NT2/D1 (cell line): Measurements from ENCODE around the gene MAVS.

Experiments used
- SUZ12 ChIP-seq: IDR thresholded peaks from 2 replicates; pipeline ENCODE4 v1.6.1; 2011; ENCODE audit not compliant: insufficient read length, insufficient read depth; ENCODE audit errors: extremely low read depth
- YY1 ChIP-seq: IDR thresholded peaks from 2 replicates; pipeline ENCODE4 v1.6.1; 2011; ENCODE audit not compliant: insufficient read length, insufficient read depth
- ZNF274 ChIP-seq: IDR thresholded peaks from 2 replicates; pipeline ENCODE4 v1.6.1; 2011; ENCODE audit warnings: mild to moderate bottlenecking, low read depth, low read length

DNA sequence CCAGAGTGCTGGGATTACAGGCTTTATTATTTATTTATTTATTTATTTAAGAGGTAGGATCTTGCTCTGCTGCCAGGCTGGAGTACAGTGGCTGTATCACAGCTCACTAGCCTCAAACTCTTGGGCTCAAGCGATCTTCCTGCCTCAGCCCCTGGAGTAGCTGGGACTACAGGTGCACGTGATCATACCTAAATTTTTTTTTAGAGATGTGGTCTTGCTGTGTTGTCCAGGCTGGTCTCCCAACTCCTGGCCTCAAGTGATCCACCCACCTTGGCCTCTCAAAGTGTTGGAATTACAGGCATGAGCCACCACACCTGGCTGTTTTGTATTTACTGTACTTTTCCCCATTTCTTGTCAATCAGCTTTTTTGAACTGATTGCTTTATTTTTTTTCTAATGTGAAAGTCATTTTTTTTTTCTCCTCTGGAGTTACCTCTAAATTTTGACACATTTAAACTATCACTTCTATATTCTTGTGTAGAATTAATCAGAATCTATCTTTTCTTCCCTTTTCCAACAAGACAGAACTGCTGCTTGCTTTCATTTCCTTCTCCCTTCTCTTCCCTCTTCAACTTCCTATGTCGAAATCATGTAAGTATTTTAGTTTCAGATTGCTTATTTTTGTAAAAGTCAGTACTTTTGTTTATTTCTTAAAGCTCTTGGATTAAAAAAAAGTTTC, 54.5 kb downstream of the MAVS start:
- no peak for TF ChIP-seq ZNF274
- TF ChIP-seq YY1: no peak
- no peak for TF ChIP-seq SUZ12
